NCI-H510A (cell line): ENCODE results near the gene CIART.
"Not testable (repeated sequence)": the region's sequence is repeated elsewhere in the genome, so short reads cannot be mapped to it uniquely, and the experiment has no call there.

Experiments
- DNase-seq: peaks from one replicate; lab custom pipeline; 2025; lab: John Stamatoyannopoulos, UW

Gene CIART, protein sequence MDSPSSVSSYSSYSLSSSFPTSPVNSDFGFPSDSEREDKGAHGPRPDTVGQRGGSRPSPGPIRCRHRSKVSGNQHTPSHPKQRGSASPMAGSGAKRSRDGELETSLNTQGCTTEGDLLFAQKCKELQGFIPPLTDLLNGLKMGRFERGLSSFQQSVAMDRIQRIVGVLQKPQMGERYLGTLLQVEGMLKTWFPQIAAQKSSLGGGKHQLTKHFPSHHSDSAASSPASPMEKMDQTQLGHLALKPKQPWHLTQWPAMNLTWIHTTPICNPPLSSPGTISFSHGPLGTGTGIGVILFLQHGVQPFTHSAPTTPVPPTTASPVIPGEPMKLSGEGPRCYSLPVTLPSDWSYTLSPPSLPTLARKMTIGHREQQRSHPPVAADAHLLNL

DNA sequence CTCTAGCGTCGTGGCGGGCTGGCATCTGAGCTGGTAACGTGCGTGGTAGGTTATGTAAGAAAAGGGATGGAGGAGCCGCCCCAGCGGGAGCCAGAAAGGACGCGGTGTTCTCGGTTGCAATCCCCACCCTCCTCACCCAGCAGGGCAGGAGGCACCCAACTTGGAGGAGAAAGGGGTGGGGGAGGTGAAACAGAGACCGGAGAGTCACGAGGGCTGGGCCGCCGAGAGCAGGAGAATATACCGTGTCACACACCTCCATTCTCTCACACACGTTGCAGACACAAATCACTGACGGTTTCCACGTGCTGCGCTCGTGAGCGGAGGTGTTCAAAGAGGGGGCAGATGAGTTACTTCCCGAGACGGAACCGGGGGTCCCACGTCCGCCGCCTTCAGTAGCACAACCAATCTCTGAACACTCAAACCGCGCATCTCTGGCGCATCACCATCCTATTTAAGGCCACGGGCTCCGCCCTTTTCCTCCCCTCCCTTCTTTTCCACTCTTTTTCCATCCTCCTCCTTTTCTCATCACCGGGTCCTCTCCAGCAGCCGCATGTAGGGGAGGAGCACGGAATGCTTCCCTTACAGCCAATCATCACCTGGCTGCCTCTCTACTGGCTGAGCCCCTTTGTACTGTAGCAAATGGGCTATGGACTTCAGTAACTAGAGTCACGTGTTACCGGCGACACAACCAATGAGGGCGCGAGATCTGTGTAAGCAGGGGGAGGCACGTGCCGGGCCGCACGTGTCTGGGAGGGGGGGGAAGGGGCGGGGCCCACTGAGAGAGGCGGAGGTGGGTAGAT, at the start of gene CIART:
Gene CIART (plus strand): TSS at position 797 of the 800 bp plus-strand sequence. CDS start 714 bp downstream, outside the sequence.
- DNase-seq: peak; percentile 96

DNA sequence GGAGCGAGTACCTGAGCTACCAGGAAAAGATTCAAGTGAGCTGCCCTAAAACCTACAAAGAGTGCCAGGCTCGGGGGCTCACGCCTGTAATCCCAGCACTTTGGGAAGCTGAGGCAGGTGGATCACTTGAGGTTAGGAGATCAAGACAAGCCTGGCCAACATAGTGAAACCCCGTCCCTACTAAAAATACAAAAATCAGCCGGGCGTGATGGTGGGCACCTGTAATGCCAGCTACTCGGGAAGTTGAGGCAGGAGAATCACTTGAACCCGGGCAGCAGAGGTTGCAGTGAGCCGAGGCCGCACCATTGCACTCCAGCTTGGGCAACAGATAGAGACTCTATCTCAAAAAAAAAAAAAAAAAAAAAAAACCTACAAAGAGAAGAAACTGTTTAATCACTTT, 49.4 kb upstream of the CIART start:
- DNase-seq: not testable (repeated sequence)

DNA sequence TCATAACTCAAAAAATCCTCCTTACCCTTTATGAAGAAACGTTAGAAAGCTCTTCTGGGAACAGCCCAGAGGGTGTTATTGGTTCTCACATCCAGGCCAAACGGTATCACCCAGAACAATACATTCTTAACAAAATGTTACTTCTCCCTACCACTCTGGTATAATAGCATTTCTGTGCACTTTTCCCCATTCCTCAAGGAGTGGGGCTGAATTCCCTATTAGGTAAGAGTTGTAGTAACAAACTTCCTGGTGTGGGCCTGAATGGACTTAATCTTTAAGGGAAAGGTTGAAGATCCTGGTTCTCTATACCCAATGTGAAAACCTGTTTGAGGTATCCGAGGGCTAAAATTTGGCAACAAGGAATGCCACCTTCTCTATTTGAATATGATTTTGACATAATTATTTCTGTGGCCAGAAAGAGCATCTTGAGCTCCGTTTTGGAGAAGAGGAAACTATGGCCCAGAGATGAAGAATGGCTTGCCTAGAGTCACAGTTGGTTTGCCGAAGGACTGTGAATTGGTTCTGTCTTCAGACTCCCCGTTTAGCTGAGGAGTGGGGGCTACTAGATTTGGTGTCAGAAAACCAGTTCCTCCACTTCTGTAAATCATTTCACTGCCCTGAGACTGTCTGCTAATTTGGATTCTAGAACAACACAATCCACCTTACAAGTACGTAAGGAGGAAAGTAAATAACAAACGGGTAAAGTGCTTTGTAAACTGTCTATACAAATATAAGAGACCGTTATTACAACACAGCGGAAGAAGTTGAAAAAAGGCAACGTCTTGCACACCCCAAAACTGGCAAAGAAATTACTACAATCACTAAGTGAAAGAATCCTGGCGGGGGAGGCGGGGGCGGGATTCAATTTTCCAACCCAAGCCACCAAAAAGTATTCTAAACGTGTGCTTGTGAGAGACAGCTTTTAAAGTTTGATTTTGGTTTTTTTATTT, 48.7 kb upstream of the CIART start:
- DNase-seq: no peak

DNA sequence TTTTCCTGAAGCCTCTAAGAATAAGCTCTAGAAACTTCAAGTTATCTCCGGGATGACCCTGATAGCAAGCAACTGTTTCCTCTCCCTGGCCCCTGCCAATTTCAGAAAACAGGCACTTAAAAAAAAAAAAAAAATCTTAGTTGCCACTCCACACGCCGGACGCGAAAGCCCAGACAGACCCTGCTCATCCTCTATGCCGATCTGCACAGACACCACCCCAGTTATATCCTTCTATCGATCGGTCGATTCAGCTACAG, 48.1 kb upstream of the CIART start:
- no peak for DNase-seq

DNA sequence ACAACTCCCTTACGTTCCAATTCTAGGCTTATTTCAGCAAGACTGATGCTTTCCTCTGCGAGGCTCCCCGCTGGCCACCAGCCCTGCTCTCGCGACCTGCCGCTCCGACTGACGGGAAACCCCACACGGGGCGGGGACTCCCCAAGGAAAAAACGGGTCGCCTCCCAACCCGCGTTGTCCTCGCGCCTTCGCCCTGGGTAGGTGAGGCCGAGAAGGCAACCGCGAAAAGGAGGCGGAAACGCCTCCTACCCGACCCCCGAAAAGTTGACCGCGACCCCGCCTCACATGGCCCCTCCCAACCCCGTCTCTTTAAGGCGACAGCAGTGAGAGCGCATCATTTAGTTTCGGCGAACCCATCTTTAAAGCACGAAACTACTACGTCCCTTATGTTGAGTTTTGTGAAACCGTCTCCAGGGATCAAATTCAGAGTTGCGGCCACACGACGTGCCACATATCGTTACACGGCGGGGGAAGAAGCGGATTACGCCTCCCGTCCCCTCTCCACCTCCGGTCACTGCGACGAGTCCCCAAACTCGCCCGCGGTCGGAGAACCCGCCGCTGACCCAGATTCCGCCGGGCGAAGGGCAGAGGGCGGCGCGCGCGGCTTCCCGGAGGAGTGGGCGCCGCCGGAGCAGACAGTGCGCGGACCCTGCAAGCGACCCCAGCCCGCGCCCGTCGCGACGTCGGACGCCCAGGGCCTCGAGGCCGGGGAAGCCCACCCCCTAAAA, 47.6 kb upstream of the CIART start:
- no peak for DNase-seq

DNA sequence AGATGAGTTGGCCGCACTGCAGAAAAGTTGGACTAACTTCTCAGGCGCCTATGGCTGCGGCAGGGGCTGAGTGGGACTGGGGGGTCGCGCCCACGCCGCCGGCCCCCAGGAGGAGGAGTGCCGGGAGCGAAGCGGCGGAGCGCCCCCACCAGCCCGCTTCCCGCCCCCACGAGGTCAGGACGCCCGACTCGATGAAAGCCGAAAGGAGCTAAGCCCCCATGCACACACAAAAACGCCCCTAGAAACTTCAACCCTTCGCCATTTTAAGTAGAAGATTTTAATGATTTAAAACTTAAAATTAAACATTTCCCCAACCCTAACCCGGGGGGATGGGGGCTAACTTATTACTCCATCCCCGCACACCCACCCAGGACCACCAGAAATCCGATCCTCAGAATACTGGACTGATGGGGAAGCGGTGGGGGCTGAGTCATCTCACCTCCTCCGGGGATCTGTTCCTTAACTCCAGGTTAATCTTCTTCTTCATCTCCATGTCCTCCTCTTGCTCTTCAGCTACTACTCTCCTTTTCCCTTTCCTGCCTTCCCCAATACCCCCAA, 47.0 kb upstream of the CIART start:
- DNase-seq: no peak

DNA sequence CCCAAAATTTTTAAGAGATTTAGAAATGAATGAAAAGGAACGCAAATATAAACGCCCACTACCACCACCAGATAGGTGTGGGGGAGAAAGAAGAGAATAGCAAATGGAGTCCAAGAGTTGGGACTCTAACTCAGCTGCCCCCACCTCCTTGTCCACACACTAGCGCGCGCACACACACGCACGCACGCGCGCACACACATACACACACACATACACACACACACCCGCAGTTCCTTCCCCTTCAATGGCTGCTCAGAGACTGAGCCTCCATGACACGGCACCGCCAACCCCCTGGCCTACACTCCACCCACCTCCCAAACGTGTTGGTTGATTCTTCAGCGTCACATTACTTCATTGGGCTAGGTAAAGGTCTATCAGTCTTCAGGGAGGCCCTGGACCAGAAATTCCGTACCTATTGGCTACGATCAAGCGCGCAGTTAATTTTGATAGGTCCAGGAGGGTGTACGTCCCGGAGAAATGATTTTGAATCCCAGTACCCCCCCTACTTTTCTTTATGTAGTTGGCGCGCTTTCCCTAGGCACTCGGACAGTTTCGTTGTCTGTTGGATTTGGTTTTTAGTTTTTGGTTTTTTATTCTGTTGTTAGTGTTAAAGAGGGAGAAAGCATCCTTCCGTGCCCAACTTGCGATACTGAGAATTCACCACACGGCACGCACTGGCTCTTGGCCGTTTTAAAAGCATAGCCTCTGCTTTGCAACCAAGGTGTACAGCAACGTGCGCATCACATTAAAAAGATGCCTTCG, 46.3 kb upstream of the CIART start, which contains the start of gene ANP32E:
Gene ANP32E (minus strand): TSS at position 261 of the 762 bp plus-strand sequence. CDS start 326 bp downstream, outside the sequence.
- peak; percentile 98 for DNase-seq

DNA sequence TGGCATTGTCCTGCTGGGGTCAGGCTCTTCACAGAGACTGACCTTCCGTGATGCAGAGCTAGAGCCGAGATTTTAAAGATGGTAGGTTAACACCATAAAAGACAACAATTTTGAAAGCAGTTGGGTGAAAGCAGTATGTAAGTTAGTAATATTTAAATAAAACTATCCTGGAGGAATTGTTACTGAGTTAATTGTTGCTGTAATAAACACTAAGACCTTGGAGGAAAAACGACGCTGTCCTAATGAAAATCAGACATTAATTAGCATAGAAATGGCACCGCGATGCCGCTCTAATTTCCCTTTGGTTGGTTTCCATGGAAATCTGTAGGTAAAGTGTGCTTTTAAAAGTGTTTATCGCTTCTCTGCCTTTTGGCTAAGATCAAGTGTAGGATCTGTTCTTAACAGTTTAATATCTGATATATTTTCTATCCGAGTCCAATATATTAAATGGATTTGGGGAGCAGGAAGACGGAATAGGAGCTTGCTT, 45.7 kb upstream of the CIART start:
- DNase-seq: no peak

DNA sequence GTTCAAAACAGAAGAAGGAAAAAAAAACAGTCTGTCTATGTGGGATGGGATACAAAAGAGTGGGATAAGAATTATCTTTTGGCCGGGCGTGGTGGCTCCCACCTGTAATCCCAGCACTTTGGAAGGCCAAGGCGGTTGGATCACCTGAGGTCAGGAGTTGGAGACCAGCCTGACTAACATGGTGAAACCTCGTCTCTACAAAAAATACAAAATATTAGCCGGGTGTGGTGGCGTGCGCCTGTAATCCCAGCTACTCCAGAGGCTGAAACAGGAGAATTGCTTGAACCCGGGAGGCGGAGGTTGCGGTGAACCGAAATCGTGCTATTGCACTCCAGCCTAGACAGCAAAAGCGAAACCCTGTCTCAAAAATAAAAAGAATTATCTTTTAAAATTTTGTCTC, 45.2 kb upstream of the CIART start:
- DNase-seq: not testable (repeated sequence)

DNA sequence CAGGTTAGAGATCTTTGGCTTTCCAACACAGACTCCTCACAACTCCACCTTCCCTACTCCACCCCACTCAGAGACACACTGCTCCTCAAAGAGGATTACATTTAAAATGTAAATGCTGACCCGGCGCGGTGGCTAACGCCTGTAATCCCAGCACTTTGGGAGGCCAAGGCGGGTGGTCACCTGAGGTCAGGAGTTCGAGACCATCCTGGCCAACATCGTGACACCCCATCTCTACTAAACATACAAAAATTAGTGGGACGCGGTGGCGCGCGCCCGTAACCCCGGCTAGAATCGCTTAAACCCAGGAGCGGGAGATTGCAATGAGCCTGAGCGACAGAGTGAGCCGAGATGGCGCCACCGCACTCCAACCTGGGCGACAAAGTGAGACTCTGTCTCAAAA, 44.6 kb upstream of the CIART start:
- DNase-seq: no peak

DNA sequence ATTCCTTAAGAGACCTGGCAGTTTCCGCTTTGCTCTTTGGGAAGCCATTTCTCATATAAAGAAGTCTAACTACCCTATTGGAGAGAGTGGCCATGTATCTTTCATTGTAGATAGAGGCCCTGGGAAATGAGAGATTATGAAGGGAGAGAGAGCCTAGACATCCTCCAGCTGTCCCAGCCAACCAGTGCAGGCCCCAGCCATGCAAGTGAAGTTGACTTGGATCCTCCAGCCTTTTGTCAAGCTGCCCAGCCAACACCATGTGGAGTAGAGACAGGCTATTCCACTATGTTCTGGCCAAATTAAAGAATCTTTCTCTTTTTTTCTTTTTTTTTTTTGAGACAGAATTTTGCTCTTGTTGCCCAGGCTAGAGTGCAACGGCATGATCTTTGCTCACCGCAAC, 39.4 kb upstream of the CIART start:
- DNase-seq: no peak

DNA sequence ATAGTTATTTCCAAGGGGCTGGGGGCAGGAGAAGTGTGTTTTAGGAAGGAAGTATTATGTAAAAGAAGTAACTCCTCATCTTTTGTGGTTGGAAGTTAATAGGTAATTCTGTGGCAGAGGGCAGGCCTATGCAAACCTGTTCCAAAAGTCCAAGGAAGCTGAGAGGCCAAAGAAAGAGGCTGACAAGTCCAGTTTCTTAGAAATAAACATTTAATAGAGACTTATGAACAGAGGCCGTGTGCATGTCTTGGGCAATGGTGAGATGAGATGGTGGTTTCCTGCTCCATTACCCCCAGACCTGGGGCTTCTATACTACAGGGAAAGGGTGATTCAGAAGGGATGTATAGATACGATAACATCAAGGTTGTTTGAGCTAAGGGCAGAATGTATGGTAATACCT, 32.4 kb upstream of the CIART start:
- no peak for DNase-seq

DNA sequence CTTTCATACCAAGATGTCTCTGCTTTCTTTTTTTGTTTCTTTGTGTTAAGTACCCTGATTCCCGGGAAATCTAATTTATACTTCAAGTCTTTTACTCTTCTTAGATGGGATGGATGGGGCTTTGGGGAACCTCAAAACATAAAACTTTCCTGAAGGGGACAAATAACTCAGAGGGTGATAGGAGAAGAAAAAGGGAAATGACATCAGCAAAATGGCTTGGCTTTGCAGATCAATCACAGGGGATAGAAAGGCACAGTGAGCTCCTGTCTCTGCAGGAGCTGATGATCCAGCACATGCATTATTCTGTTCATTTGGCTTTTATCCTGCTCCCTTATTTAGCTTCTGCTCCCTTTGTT, 26.2 kb upstream of the CIART start:
- no peak for DNase-seq

DNA sequence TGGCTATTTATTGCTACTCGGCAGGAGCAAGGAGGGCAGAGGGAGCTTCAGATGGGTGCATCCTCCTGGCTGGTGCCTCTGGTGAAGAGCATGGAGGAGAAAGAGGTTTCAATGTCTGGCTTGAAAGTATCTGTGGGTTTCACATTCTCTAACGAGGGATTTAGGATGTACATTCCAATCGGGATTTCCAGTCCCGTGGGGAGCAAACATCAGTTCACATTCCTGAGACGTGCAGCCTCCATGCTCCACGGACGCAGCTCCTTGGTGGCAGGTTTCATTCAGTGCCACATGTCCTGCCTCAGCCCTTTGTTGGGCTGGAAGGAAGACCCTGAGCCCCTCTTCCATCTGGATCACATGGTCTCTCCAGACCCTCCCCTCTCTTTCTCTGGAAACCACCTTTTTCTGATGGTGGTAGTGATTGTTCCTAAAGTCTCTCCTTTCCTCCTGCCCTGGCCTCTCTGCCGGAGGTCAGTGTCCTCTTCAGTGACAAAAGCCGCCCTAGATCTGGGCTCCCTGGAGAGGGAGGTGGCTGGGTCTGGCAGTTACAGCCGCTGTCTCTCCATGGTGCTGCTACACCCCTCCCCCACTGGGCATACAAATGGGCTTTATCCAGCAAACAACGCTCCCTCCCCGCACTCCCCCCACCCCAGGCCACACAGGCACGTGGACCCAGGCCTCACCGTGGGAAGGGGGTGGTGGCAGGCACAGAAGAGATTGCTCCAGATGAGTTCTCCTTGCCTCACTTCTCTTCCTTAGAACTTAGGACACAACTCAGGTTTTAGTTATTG, 25.6 kb upstream of the CIART start:
- no peak for DNase-seq

DNA sequence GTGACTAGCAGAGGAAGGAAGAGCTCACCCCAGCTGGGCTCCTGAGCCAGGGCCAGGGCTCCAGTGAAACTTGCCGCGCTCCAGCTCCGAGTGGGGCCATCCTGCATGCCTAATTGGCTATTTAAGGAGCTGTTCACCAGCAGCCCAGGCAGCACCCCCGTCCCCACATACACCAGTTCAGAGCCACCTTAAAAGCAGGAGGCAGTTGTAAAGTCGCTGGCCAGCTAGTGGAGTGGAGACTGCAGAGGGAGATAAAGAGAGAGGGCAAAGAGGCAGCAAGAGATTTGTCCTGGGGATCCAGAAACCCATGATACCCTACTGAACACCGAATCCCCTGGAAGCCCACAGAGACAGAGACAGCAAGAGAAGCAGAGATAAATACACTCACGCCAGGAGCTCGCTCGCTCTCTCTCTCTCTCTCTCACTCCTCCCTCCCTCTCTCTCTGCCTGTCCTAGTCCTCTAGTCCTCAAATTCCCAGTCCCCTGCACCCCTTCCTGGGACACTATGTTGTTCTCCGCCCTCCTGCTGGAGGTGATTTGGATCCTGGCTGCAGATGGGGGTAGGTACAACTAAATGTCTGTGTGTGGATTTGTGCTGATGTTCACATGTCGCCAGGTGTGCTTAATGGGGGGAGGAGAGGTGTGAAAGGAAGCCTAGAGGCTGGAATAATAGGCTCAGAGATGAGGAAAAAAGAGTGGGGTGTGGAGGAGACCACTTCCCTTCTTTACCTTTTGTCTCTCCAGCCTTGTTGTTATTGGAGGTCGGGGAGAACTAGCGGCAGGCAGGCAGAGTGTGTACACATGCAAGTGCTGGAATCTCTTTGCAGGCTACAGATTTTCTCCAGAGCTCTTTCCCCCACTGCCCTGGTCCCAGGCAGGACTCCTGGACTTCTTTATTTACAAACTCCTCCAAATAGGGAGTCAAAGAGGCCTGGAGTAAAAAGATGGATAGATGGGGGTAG, 24.4 kb upstream of the CIART start, which contains the start of gene CA14:
Gene CA14 (plus strand): TSS at position 151 of the 962 bp plus-strand sequence. CDS start 355 bp downstream, at position 506.
- no peak for DNase-seq

DNA sequence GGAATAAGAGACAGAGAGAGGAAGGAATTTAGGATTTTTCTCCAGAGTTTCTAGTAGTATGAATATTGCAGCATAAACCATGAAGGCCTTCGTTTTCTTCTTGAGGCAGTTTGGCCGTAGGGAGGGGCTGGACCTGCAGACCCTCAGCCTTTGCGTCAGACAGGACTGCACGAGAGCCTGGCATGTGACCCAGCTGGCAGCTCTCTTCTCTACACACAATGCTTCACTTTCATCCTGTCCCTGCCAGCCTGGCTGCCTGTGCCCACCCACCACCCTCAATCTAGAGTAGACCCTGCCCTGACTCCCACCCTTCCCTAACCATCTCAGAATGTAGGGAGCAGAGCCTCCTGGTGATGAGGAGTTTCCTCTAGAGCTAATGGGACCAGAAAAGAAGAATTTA, 23.1 kb upstream of the CIART start:
- DNase-seq: no peak

DNA sequence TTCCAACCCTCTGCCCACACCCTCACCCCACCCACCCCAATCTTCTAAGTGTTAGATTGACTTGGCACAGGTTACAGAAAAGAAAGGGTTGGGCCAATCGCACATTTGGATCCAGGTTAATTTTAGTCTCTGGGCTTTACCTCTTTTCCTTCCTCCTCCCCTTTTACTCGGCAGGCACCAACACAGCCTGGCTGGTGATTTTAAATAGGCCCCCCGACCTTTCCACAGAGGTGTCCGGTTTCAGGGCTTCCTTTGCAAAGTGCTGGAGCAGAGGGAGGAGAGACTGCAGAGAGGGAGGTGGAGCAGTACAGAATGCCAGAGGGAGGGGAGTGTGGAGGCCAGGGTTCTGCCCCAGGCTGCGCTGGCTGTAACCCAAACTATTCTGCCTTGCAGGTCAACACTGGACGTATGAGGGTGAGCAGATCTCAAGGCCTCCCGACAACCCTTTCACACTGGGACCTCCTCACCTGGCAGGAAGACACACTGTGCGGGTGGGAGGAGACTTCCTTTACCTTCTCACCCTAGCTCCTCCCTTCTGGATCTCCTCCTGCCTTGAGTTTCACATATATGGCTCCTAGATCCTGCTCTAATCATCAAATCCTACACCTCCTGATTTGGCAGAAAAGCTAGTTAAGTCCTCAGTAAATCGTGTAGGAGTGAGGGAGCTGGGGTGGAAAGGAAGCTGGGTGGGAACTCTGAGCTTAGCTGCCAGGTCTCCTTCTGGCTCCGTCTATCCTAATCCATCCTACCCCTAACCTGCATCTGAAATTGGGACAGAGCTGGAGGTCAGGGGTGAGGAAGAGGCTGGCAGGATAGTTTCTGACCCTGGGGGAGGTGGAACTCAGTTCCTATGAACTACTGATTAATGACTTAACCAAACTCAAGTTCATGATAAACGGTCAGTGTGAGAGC, 22.3 kb upstream of the CIART start:
- DNase-seq: peak; percentile 77
